ENCODE measurements around the gene CCSER2. TPM values are rescaled to one million over a fixed set of nuclear protein-coding genes. Genes with fewer than 3 reads are reported as not detected.
"Not testable (repeated sequence)": the region's sequence is repeated elsewhere in the genome, so short reads cannot be mapped to it uniquely, and the experiment has no call there.

The CCSER2 gene
- total RNA-seq, 1 experiment from 2014 or later: 44.1 TPM

- peaks cover 8% of the 10 kb centered on the region for H3K4me1 ChIP-seq (ENCODE audit: insufficient read depth, low read length, poor library complexity, severe bottlenecking)
- ChIA-PET POLR2A (ENCODE audit: low non-redundant PET) (no interaction called here), CTCF (no interaction called here)
- H3K27me3 ChIP-seq (replicated peaks; ENCODE audit: insufficient read depth, low read depth, low read length, poor library complexity): no peaks in the 10 kb centered on the region
- no peak overlapping the region for H3K27ac ChIP-seq (ENCODE audit: low read depth, low read length, poor library complexity, severe bottlenecking)
- BruUV-seq (replicated peaks): no TSS peak
- no peaks in the 10 kb centered on the region for H3K9me3 ChIP-seq (ENCODE audit: low read depth, low read length, poor library complexity, severe bottlenecking)
- no peaks in the 10 kb centered on the region for H3K36me3 ChIP-seq (ENCODE audit: insufficient read depth, low read length, poor library complexity, severe bottlenecking)
- intact Hi-C loops (cut with micrococcal nuclease; ENCODE audit: unreplicated experiment): no loop called here
- TF ChIP-seq EZH2 (IDR thresholded peaks at IDR 0.05; ENCODE audit: borderline replicate concordance, low read depth, low read length, poor library complexity, severe bottlenecking) (no peak), CTCF (conservative IDR thresholded peaks at IDR 0.05; ENCODE audit: low read depth, low read length) (no peak)
- H3K4me3 ChIP-seq (ENCODE audit: low read depth, low read length, poor library complexity, severe bottlenecking): no peak overlapping the region
- no peak for DNase-seq (ENCODE audit: low spot score)
Measured at GRCh38 chr10:84317174-84317573, 11.2 kb upstream of the CCSER2 start.

DNA sequence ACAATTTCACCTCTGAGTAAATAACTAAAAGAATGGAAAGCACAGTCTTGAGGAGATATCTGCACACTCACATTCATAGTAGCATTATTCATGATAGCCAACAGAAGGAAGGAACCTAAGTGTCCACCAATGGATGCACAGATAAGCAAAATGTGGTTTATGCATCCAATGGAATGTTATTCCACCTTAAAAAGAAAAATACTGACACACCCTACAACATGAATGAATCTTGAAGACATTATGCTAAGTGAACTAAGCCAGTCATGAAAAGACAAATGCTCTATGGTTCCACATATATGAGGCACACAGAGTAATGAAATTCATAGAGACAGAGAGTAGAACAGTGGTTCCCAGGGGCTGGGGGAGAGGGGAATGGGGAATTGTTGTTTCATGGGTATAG is 6.5 kb upstream of the CCSER2 start:
- Histone ChIP-seq H3K4me3 (ENCODE audit: low read depth, low read length, poor library complexity, severe bottlenecking) (no peak overlapping the region), H3K36me3 (ENCODE audit: insufficient read depth, low read length, poor library complexity, severe bottlenecking) (no peaks in the 10 kb centered on the region), H3K27me3 (replicated peaks; ENCODE audit: insufficient read depth, low read depth, low read length, poor library complexity) (no peaks in the 10 kb centered on the region), H3K4me1 (ENCODE audit: insufficient read depth, low read length, poor library complexity, severe bottlenecking) (no peaks in the 10 kb centered on the region), H3K27ac (ENCODE audit: low read depth, low read length, poor library complexity, severe bottlenecking) (no peak overlapping the region), H3K9me3 (ENCODE audit: low read depth, low read length, poor library complexity, severe bottlenecking) (no peaks in the 10 kb centered on the region)
- intact Hi-C loops (cut with micrococcal nuclease; ENCODE audit: unreplicated experiment): no loop called here
- no TSS peak for BruUV-seq (replicated peaks)
- CTCF ChIA-PET: no interaction called here
- no peak for DNase-seq (ENCODE audit: low spot score)
- POLR2A ChIA-PET (ENCODE audit: low non-redundant PET): no interaction called here
- TF ChIP-seq CTCF (conservative IDR thresholded peaks at IDR 0.05; ENCODE audit: low read depth, low read length) (no peak), EZH2 (IDR thresholded peaks at IDR 0.05; ENCODE audit: borderline replicate concordance, low read depth, low read length, poor library complexity, severe bottlenecking) (no peak)

GRCh38 chr10:84323566-84323965 is 4.8 kb upstream of the CCSER2 start:
- POLR2A ChIA-PET (ENCODE audit: low non-redundant PET); H3K27me3 ChIP-seq (replicated peaks; ENCODE audit: insufficient read depth, low read depth, low read length, poor library complexity); H3K4me1 ChIP-seq (ENCODE audit: insufficient read depth, low read length, poor library complexity, severe bottlenecking); H3K9me3 ChIP-seq (ENCODE audit: low read depth, low read length, poor library complexity, severe bottlenecking); H3K36me3 ChIP-seq (ENCODE audit: insufficient read depth, low read length, poor library complexity, severe bottlenecking); H3K4me3 ChIP-seq (ENCODE audit: low read depth, low read length, poor library complexity, severe bottlenecking); DNase-seq (ENCODE audit: low spot score); H3K27ac ChIP-seq (ENCODE audit: low read depth, low read length, poor library complexity, severe bottlenecking); intact Hi-C loops (cut with micrococcal nuclease; ENCODE audit: unreplicated experiment); CTCF ChIA-PET; BruUV-seq (replicated peaks): not testable (repeated sequence)

DNA sequence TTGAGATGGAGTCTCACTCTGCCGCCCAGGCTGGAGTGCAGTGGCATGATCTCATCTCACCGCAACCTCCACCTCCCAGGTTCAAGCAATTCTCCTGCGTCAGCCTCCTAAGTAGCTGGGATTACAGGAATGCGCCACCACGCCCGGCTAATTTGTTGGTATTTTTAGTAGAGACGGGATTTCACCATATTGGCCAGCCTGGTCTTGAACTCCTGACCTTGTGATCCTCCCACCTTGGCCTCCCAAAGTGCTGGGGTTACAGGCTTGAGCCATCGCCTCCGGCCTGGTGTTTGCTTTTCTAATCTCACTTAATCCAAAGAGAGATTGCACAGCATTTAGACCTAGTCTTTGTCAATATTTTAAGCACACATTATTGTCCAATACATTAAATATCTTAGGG is 1.4 kb upstream of the CCSER2 start:
- H3K36me3 ChIP-seq (ENCODE audit: insufficient read depth, low read length, poor library complexity, severe bottlenecking); H3K4me3 ChIP-seq (ENCODE audit: low read depth, low read length, poor library complexity, severe bottlenecking); BruUV-seq (replicated peaks); H3K4me1 ChIP-seq (ENCODE audit: insufficient read depth, low read length, poor library complexity, severe bottlenecking); H3K27ac ChIP-seq (ENCODE audit: low read depth, low read length, poor library complexity, severe bottlenecking); CTCF ChIA-PET; H3K9me3 ChIP-seq (ENCODE audit: low read depth, low read length, poor library complexity, severe bottlenecking); POLR2A ChIA-PET (ENCODE audit: low non-redundant PET); intact Hi-C loops (cut with micrococcal nuclease; ENCODE audit: unreplicated experiment); DNase-seq (ENCODE audit: low spot score); H3K27me3 ChIP-seq (replicated peaks; ENCODE audit: insufficient read depth, low read depth, low read length, poor library complexity): not testable (repeated sequence)

Measured in A673 (cell line).